Renal cortex interstitium (tissue), 11 donors: ENCODE measurements around the gene S100A6. TPM values are rescaled to one million over a fixed set of nuclear protein-coding genes. Genes with fewer than 3 reads are reported as not detected.
A peak's percentile ranks its signal among the peaks of the same experiment; 100 is the strongest.

Experiments
- DNase-seq, 11 donors: peaks; one replicate each; pipeline ENCODE4 v3.0.0-alpha.2; 2013; ENCODE audit warnings: low read depth in 9 of 11, low spot score in 4 of 11; ENCODE audit errors: extremely low read depth in 1 of 11
- polyA plus RNA-seq, 3 donors: library from polyadenylated mRNA; unstranded; fragments of 120-200 nt; gene quantifications; one replicate each; pipeline ENCODE4 v1.2.1, GENCODE V29; 2013; ENCODE audit not compliant: insufficient read length in 3 of 3

The S100A6 gene
- polyA plus RNA-seq, 3 donors: 182 to 242 (median 198) TPM

GRCh38 chr1:153519242-153519641, 16.5 kb downstream of the S100A6 start:
- DNase-seq: no peak

GRCh38 chr1:153515504-153516394, 20.0 kb downstream of the S100A6 start:
- DNase-seq: no peak

GRCh38 chr1:153513666-153514065, 22.1 kb downstream of the S100A6 start:
- DNase-seq: no peak

GRCh38 chr1:153513023-153513422, 22.8 kb downstream of the S100A6 start:
- no peak for DNase-seq

GRCh38 chr1:153510984-153511410, 24.8 kb downstream of the S100A6 start:
- DNase-seq: peak in 10 of 11 donors; percentile 54 to 76 (median 66)

- DNase-seq: no peak
These were observed 25.9 kb downstream of the S100A6 start for GRCh38 chr1:153509729-153510354.

- DNase-seq: no peak
These were observed 26.8 kb downstream of the S100A6 start for GRCh38 chr1:153509036-153509435.

GRCh38 chr1:153507926-153508583, 27.7 kb downstream of the S100A6 start:
- no peak for DNase-seq

GRCh38 chr1:153506831-153507413, 28.9 kb downstream of the S100A6 start:
- DNase-seq: peak in 7 of 11 donors; percentile 29 to 81 (median 38)

GRCh38 chr1:153506386-153506785, 29.4 kb downstream of the S100A6 start:
- DNase-seq: no peak

GRCh38 chr1:153505576-153505975, 30.2 kb downstream of the S100A6 start:
- DNase-seq: no peak

- no peak for DNase-seq
These were observed 32.0 kb downstream of the S100A6 start for GRCh38 chr1:153503766-153504165.

GRCh38 chr1:153498746-153499145, 37.0 kb downstream of the S100A6 start:
- DNase-seq: no peak

- no peak for DNase-seq
These were observed 40.3 kb downstream of the S100A6 start for GRCh38 chr1:153495536-153495935.

- peak in 9 of 11 donors; percentile 44 to 73 (median 64) for DNase-seq
These were observed 40.7 kb downstream of the S100A6 start for GRCh38 chr1:153494976-153495535.

GRCh38 chr1:153493343-153493960, 42.3 kb downstream of the S100A6 start:
- no peak for DNase-seq

- no peak for DNase-seq
These were observed 45.3 kb downstream of the S100A6 start for GRCh38 chr1:153490272-153491051.

GRCh38 chr1:153488731-153489130, 47.1 kb downstream of the S100A6 start:
- no peak for DNase-seq
